Activated CD4-positive, alpha-beta T cell treated with anti-CD3 and anti-CD28 coated beads, Interleukin-2, amount 50 U/mL, for 24 hours (primary cell): ENCODE data around the gene KISS1R.

ENCODE experiments used
- DNase-seq, 2 donors: peaks; one replicate each; pipeline ENCODE4 v3.0.0-alpha.2; 2020; ENCODE audit warnings: low read depth in 1 of 2, low spot score in 1 of 2

KISS1R gene

GRCh38 chr19:919199-920050 is 2.3 kb downstream of the KISS1R start:
- no peak for DNase-seq

- peak in 1 of 2 donors; percentile 42 for DNase-seq
Measured at GRCh38 chr19:920051-920864, 3.1 kb downstream of the KISS1R start.

- peak in 1 of 2 donors; percentile 18 for DNase-seq
Measured at GRCh38 chr19:924553-925086, 7.5 kb downstream of the KISS1R start.

- DNase-seq: peak in 1 of 2 donors; percentile 58
Measured at GRCh38 chr19:925087-925525, 8.0 kb downstream of the KISS1R start.

GRCh38 chr19:925526-926322 is 8.6 kb downstream of the KISS1R start, which contains the start of gene ARID3A:
Gene ARID3A (plus strand): TSS chr19:926035. CDS start chr19:929529, 3,494 bp downstream.
- DNase-seq: peak; percentile 60 to 74

- DNase-seq: no peak
Measured at GRCh38 chr19:926323-926588, 9.1 kb downstream of the KISS1R start.

- peak in 1 of 2 donors; percentile 17 for DNase-seq
Measured at GRCh38 chr19:926589-927350, 9.6 kb downstream of the KISS1R start.

GRCh38 chr19:927351-927779 is 10.2 kb downstream of the KISS1R start:
- DNase-seq: no peak

GRCh38 chr19:927780-928401 is 10.8 kb downstream of the KISS1R start:
- DNase-seq: no peak

- DNase-seq: no peak
Measured at GRCh38 chr19:928471-929202, 11.5 kb downstream of the KISS1R start.

- DNase-seq: no peak
Measured at GRCh38 chr19:929203-929890, 12.2 kb downstream of the KISS1R start.

- DNase-seq: no peak
Measured at GRCh38 chr19:929891-930258, 12.7 kb downstream of the KISS1R start.

GRCh38 chr19:931860-932647 is 14.9 kb downstream of the KISS1R start:
- no peak for DNase-seq

- no peak for DNase-seq
Measured at GRCh38 chr19:932648-933552, 15.8 kb downstream of the KISS1R start.

GRCh38 chr19:933553-933882 is 16.4 kb downstream of the KISS1R start:
- DNase-seq: no peak

GRCh38 chr19:934197-934840 is 17.2 kb downstream of the KISS1R start:
- DNase-seq: no peak
